ENCODE measurements around the gene QRFP. TPM values are rescaled to one million over a fixed set of nuclear protein-coding genes. Genes with fewer than 3 reads are reported as not detected.

QRFP gene
- total and polyA plus RNA-seq, 11 donors = not detected

- Histone ChIP-seq H3K4me1 (no peaks in the 10 kb centered on the region), H3K9me3 (no peaks in the 10 kb centered on the region), H3K4me3 (no peak overlapping the region), H3K27me3 (peaks cover 0 to 34% (median 0%) of the 10 kb centered on the region in 9 donors), H3K27ac (no peak overlapping the region), H3K36me3 (no peaks in the 10 kb centered on the region)
- TF ChIP-seq POLR2A (IDR thresholded peaks at IDR 0.05) = no peak
- no peak for TF ChIP-seq CTCF (IDR thresholded peaks at IDR 0.05)
- 81 to 87% (median 86%) methylated on average over 11 to 17 of the region's 17 CpGs for WGBS, 4 donors
- intact Hi-C loops (cut with DNase I) = no loop called here
- no peak for DNase-seq
- ATAC-seq = no peak
Measured at GRCh38 chr9:130901498-130902203, 5.0 kb upstream of the QRFP start.

- 70 to 82% (median 75%) methylated on average over 17 of the region's 17 CpGs for WGBS, 4 donors
- DNase-seq (no peak), ATAC-seq (no peak)
- Histone ChIP-seq H3K4me3 (no peak overlapping the region), H3K9me3 (no peaks in the 10 kb centered on the region), H3K27ac (no peak overlapping the region), H3K27me3 (peaks cover 0 to 34% (median 0%) of the 10 kb centered on the region in 9 donors), H3K36me3 (no peaks in the 10 kb centered on the region), H3K4me1 (peaks cover 0 to 6% (median 0%) of the 10 kb centered on the region in 12 donors)
- intact Hi-C loops (cut with DNase I) = no loop called here
- no peak for TF ChIP-seq CTCF (IDR thresholded peaks at IDR 0.05)
- TF ChIP-seq POLR2A (IDR thresholded peaks at IDR 0.05) = no peak
Measured at GRCh38 chr9:130900701-130901497, 4.3 kb upstream of the QRFP start.

DNA sequence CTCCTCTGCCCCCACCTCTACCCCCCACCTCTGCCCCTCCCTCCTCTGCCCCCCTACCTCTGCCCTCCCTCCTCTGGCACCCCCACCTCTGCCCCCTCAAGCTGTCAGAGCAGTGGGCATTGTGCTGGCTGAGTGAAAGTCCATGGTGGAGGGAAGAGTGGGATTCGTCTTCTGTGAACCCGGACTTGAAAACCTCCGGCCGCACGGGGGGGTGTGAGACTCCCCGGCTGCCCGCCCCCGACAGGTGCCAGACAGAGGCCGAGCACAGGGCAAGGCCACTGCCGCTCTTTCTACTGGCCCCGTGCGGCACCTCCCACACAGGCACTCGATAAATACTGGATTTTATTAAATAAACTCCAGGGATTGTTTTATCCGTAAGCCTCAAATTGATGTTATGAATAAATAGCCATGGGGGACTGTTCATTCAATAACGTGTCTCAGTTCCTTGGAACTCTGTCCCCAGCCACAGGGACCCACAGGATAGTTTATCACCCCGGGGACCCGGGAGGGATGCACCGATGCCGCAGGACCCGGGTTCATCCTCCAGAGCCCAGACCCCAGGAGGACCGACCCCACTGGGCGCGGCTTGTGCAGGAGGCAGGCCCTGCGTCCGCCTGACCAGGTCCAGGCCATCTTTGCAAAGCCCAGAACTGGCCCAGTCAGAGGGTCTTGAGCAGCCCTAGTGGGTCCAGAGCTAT lies 2.6 kb upstream of the QRFP start:
- H3K4me3 ChIP-seq = no peak overlapping the region
- H3K27me3 ChIP-seq = peaks cover 0 to 27% (median 0%) of the 10 kb centered on the region in 9 donors
- H3K4me1 ChIP-seq = peaks cover 0 to 23% (median 12%) of the 10 kb centered on the region in 12 donors
- DNase-seq (no peak), ATAC-seq (no peak)
- H3K27ac ChIP-seq = no peak overlapping the region
- WGBS, 4 donors = 71 to 79% (median 73%) methylated on average over 17 to 25 of the region's 25 CpGs
- TF ChIP-seq CTCF (IDR thresholded peaks at IDR 0.05) (no peak), POLR2A (IDR thresholded peaks at IDR 0.05) (no peak)
- H3K36me3 ChIP-seq = no peaks in the 10 kb centered on the region
- H3K9me3 ChIP-seq = no peaks in the 10 kb centered on the region
- intact Hi-C loops (cut with DNase I) = no loop called here

GRCh38 chr9:130898552-130898852 lies 1.9 kb upstream of the QRFP start:
- Histone ChIP-seq H3K4me3 (no peak overlapping the region), H3K27ac (no peak overlapping the region), H3K36me3 (peaks cover 0 to 4% (median 0%) of the 10 kb centered on the region in 9 donors), H3K9me3 (no peaks in the 10 kb centered on the region), H3K27me3 (peaks cover 0 to 27% (median 0%) of the 10 kb centered on the region in 9 donors), H3K4me1 (peaks cover 0 to 30% (median 14%) of the 10 kb centered on the region in 12 donors)
- TF ChIP-seq CTCF (IDR thresholded peaks at IDR 0.05) = no peak
- DNase-seq (no peak), ATAC-seq (no peak)
- 80 to 85% (median 83%) methylated on average over 4 of the region's 4 CpGs for WGBS, 4 donors
- intact Hi-C loops (cut with DNase I) = no loop called here
